HCT116 (cell line): ENCODE measurements around the gene ARFRP1.

Experiments used
- EZH2 ChIP-seq: fragments of 200-600 bp; sonication (generic); IDR thresholded peaks from 2 replicates; pipeline ENCODE4 v1.6.1; 2017; ENCODE audit warnings: antibody characterized with exemption, mixed run types
- JUND ChIP-seq: IDR thresholded peaks from 2 replicates; pipeline ENCODE4 v1.6.1; 2012
- POLR2AphosphoS5 ChIP-seq: IDR thresholded peaks from 2 replicates; pipeline ENCODE4 v1.6.1; 2011; ENCODE audit warnings: mild to moderate bottlenecking, low read depth, low read length, moderate library complexity
- SIN3A ChIP-seq: IDR thresholded peaks from 2 replicates; pipeline ENCODE4 v1.6.1; 2012; ENCODE audit warnings: low read depth
- TCF7L2 ChIP-seq: IDR thresholded peaks from 2 replicates; pipeline ENCODE4 v1.7.0; 2011; ENCODE audit warnings: borderline replicate concordance, inconsistent platforms; ENCODE audit not compliant: insufficient read depth, insufficient read length; ENCODE audit errors: extremely low read depth
- TF ChIP-seq, protein P1 (sequence below), 3 experiments: fragments of 200-600 bp in 1 of 3; sonication (generic) in 1 of 3; IDR thresholded peaks in 2 of 3; conservative IDR thresholded peaks in 1 of 3; 2 replicates each; pipeline ENCODE4 v1.5.1; 2012 to 2017; ENCODE audit warnings: low read depth in 2 of 3, low read length in 2 of 3, antibody characterized with exemption in 1 of 3, borderline replicate concordance in 1 of 3, control low read depth in 1 of 3, mild to moderate bottlenecking in 1 of 3, mixed read lengths in 1 of 3, mixed run types in 1 of 3, moderate library complexity in 1 of 3; ENCODE audit not compliant: insufficient read depth in 1 of 3

DNA sequence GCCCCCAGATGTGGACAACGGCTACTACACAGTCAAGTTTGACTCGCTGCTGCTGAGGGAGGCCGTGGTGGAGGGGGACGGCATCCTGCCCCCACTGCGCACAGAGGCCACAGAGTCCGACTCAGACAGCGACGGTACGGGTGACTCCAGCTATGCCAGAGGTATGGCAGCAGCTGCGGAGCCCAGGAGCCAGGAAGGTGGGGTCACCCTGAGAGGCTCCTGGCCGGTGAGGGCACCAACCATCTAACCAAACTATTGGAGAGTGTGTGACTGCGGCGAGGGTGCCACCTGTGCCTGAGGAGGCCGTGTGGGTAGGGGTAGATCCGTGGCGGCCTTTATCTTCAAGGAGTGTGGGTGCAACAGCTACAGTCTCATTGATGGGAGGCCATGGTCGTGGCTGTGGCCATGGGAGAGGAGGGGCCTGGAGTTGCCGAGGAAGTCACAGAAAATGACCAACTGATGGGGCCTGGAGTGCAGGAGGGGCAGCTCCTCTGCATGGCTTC, 25.9 kb upstream of the ARFRP1 start:
- TF ChIP-seq, protein P1, sequence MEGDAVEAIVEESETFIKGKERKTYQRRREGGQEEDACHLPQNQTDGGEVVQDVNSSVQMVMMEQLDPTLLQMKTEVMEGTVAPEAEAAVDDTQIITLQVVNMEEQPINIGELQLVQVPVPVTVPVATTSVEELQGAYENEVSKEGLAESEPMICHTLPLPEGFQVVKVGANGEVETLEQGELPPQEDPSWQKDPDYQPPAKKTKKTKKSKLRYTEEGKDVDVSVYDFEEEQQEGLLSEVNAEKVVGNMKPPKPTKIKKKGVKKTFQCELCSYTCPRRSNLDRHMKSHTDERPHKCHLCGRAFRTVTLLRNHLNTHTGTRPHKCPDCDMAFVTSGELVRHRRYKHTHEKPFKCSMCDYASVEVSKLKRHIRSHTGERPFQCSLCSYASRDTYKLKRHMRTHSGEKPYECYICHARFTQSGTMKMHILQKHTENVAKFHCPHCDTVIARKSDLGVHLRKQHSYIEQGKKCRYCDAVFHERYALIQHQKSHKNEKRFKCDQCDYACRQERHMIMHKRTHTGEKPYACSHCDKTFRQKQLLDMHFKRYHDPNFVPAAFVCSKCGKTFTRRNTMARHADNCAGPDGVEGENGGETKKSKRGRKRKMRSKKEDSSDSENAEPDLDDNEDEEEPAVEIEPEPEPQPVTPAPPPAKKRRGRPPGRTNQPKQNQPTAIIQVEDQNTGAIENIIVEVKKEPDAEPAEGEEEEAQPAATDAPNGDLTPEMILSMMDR (IDR thresholded peaks at IDR 0.05 in 2 of 3, conservative IDR thresholded peaks at IDR 0.05 in 1 of 3; ENCODE audit: borderline replicate concordance in 1 of 3, insufficient read depth in 1 of 3, low read depth in 2 of 3, low read length in 2 of 3), result no peak
- TF ChIP-seq EZH2, result no peak
- TF ChIP-seq TCF7L2, result no peak
- no peak for TF ChIP-seq SIN3A
- no peak for TF ChIP-seq JUND
- TF ChIP-seq POLR2AphosphoS5, result no peak
